ENCODE results near the gene ORAI3. TPM values are rescaled to one million over a fixed set of nuclear protein-coding genes. Genes with fewer than 3 reads are reported as not detected.

The ORAI3 gene
- total RNA-seq, 2 donors from 2014 or later, result 22.4 to 23.0 TPM

GRCh38 chr16:30953111-30953510, 4.2 kb downstream of the ORAI3 start:
- H3K36me3 ChIP-seq, result no peaks in the 10 kb centered on the region
- no peaks in the 10 kb centered on the region for H3K27me3 ChIP-seq
- no peak for TF ChIP-seq CTCF (IDR thresholded peaks at IDR 0.05)
- H3K4me3 ChIP-seq, result no peak overlapping the region
- no peak overlapping the region for H3K27ac ChIP-seq
- H3K9me3 ChIP-seq, result no peaks in the 10 kb centered on the region
- H3K4me1 ChIP-seq, result peaks cover 0 to 56% of the 10 kb centered on the region in 2 donors
- DNase-seq (ENCODE audit: low spot score), result no peak

GRCh38 chr16:30953511-30954124, 4.8 kb downstream of the ORAI3 start:
- no peak overlapping the region for H3K4me3 ChIP-seq
- peaks cover 0 to 55% of the 10 kb centered on the region in 2 donors for H3K4me1 ChIP-seq
- no peaks in the 10 kb centered on the region for H3K36me3 ChIP-seq
- no peaks in the 10 kb centered on the region for H3K27me3 ChIP-seq
- no peaks in the 10 kb centered on the region for H3K9me3 ChIP-seq
- H3K27ac ChIP-seq, result no peak overlapping the region
- peak; percentile 55 to 69 for TF ChIP-seq CTCF (IDR thresholded peaks at IDR 0.05)
- no peak for DNase-seq (ENCODE audit: low spot score)

GRCh38 chr16:30954993-30955392, 6.1 kb downstream of the ORAI3 start:
- no peaks in the 10 kb centered on the region for H3K27me3 ChIP-seq
- no peak for DNase-seq (ENCODE audit: low spot score)
- no peak overlapping the region for H3K27ac ChIP-seq
- TF ChIP-seq CTCF (IDR thresholded peaks at IDR 0.05), result no peak
- H3K9me3 ChIP-seq, result no peaks in the 10 kb centered on the region
- H3K4me1 ChIP-seq, result peaks cover 0 to 56% of the 10 kb centered on the region in 2 donors
- H3K4me3 ChIP-seq, result no peak overlapping the region
- peaks cover 12% of the 10 kb centered on the region for H3K36me3 ChIP-seq

- H3K9me3 ChIP-seq, result no peaks in the 10 kb centered on the region
- TF ChIP-seq CTCF (IDR thresholded peaks at IDR 0.05), result peak in 1 of 2 donors; percentile 18
Measured at GRCh38 chr16:30956601-30957455, 8.0 kb downstream of the ORAI3 start.

GRCh38 chr16:30957456-30958174, 8.7 kb downstream of the ORAI3 start, which contains the start of gene SETD1A:
TSS of gene SETD1A (plus strand) at chr16:30957754. CDS start at chr16:30958732, 978 bp downstream.
- no peaks in the 10 kb centered on the region for H3K9me3 ChIP-seq
- peak; percentile 98 for DNase-seq (ENCODE audit: low spot score)

More at GRCh38 chr16:30956601-30957455, 8.0 kb downstream of the ORAI3 start:
- peaks cover 0 to 37% of the 10 kb centered on the region in 2 donors for H3K4me1 ChIP-seq
- peak; percentile 83 for DNase-seq (ENCODE audit: low spot score)
- no peaks in the 10 kb centered on the region for H3K27me3 ChIP-seq
- peak overlapping the region; percentile 90 to 92 for H3K4me3 ChIP-seq
- peak overlapping the region; percentile 93 to 98 for H3K27ac ChIP-seq
- peaks cover 30% of the 10 kb centered on the region for H3K36me3 ChIP-seq

More at GRCh38 chr16:30957456-30958174, 8.7 kb downstream of the ORAI3 start, which contains the start of gene SETD1A:
- H3K27ac ChIP-seq, result peak within 1 kb of the TSS; percentile 93 to 98
- no peak for TF ChIP-seq CTCF (IDR thresholded peaks at IDR 0.05)
- peaks cover 38% of the 10 kb centered on the region for H3K36me3 ChIP-seq
- peaks cover 0 to 31% of the 10 kb centered on the region in 2 donors for H3K4me1 ChIP-seq
- H3K4me3 ChIP-seq, result peak within 1 kb of the TSS; percentile 90 to 92
- H3K27me3 ChIP-seq, result no peaks in the 10 kb centered on the region

Measured in right atrium auricular region (tissue), 2 donors.